DOHH2 (cell line): ENCODE data around the gene OLFM2.

Source experiments
- EZH2phosphoT487 ChIP-seq: fragments of 200-600 bp; sonication (generic); IDR thresholded peaks from 2 replicates; pipeline ENCODE4 v1.6.1; 2017; ENCODE audit warnings: borderline replicate concordance, mild to moderate bottlenecking, antibody characterized with exemption, low read length, moderate library complexity, mixed read lengths
- TF ChIP-seq, protein P1 (sequence below): fragments of 200-600 bp; sonication (generic); IDR thresholded peaks from one replicate; pipeline ENCODE4 v1.5.1; 2014; ENCODE audit warnings: antibody characterized with exemption, mild to moderate bottlenecking, low read depth, low read length; ENCODE audit not compliant: poor library complexity, severe bottlenecking

GRCh38 chr19:9823816-9824215 is 112.5 kb downstream of the OLFM2 start:
- TF ChIP-seq, protein P1, sequence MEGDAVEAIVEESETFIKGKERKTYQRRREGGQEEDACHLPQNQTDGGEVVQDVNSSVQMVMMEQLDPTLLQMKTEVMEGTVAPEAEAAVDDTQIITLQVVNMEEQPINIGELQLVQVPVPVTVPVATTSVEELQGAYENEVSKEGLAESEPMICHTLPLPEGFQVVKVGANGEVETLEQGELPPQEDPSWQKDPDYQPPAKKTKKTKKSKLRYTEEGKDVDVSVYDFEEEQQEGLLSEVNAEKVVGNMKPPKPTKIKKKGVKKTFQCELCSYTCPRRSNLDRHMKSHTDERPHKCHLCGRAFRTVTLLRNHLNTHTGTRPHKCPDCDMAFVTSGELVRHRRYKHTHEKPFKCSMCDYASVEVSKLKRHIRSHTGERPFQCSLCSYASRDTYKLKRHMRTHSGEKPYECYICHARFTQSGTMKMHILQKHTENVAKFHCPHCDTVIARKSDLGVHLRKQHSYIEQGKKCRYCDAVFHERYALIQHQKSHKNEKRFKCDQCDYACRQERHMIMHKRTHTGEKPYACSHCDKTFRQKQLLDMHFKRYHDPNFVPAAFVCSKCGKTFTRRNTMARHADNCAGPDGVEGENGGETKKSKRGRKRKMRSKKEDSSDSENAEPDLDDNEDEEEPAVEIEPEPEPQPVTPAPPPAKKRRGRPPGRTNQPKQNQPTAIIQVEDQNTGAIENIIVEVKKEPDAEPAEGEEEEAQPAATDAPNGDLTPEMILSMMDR, result no peak
- TF ChIP-seq EZH2phosphoT487, result no peak
